NCI-H1105 (cell line): ENCODE data around the gene PIGU.

Experiments
- DNase-seq: peaks from one replicate; lab custom pipeline; 2025; lab: John Stamatoyannopoulos, UW

PIGU gene

GRCh38 chr20:34578521-34578920, 98.4 kb downstream of the PIGU start:
- no peak for DNase-seq

- no peak for DNase-seq
Measured at GRCh38 chr20:34578025-34578424, 98.9 kb downstream of the PIGU start.

- no peak for DNase-seq
Measured at GRCh38 chr20:34577061-34577460, 99.8 kb downstream of the PIGU start.

- DNase-seq = no peak
Measured at GRCh38 chr20:34575756-34576155, 101.1 kb downstream of the PIGU start.

- DNase-seq = no peak
Measured at GRCh38 chr20:34575271-34575670, 101.6 kb downstream of the PIGU start.

- no peak for DNase-seq
Measured at GRCh38 chr20:34574861-34575260, 102.0 kb downstream of the PIGU start.

GRCh38 chr20:34574426-34574825, 102.5 kb downstream of the PIGU start:
- DNase-seq = no peak

- DNase-seq = no peak
Measured at GRCh38 chr20:34573541-34574300, 103.2 kb downstream of the PIGU start.

GRCh38 chr20:34571753-34572152, 105.1 kb downstream of the PIGU start:
- no peak for DNase-seq

GRCh38 chr20:34570859-34571306, 106.0 kb downstream of the PIGU start:
- no peak for DNase-seq

GRCh38 chr20:34569598-34569997, 107.3 kb downstream of the PIGU start:
- DNase-seq = no peak

GRCh38 chr20:34567892-34568865, 108.7 kb downstream of the PIGU start:
- DNase-seq = no peak

GRCh38 chr20:34566978-34567891, 109.7 kb downstream of the PIGU start:
- no peak for DNase-seq

GRCh38 chr20:34564833-34565232, 112.1 kb downstream of the PIGU start:
- no peak for DNase-seq

- DNase-seq = no peak
Measured at GRCh38 chr20:34562641-34563040, 114.3 kb downstream of the PIGU start.

GRCh38 chr20:34561661-34562060, 115.2 kb downstream of the PIGU start:
- no peak for DNase-seq

GRCh38 chr20:34560614-34561013, 116.3 kb downstream of the PIGU start:
- no peak for DNase-seq

- DNase-seq = no peak
Measured at GRCh38 chr20:34560141-34560523, 116.8 kb downstream of the PIGU start.

- no peak for DNase-seq
Measured at GRCh38 chr20:34559311-34560140, 117.4 kb downstream of the PIGU start.

- DNase-seq = peak; percentile 91
Measured at GRCh38 chr20:34558320-34559218, 118.3 kb downstream of the PIGU start, which contains the start of gene MAP1LC3A. TSS of gene MAP1LC3A (plus strand) at chr20:34558718. CDS start at chr20:34558869, 151 bp downstream.
